ENCODE data around the gene SCYGR3. TPM values are rescaled to one million over a fixed set of nuclear protein-coding genes. Genes with fewer than 3 reads are reported as not detected.

Gene SCYGR3
- total RNA-seq, 1 donor from 2014 or later: not detected

GRCh38 chr2:227612546-227613271, 1.9 kb downstream of the SCYGR3 start:
- ATAC-seq: no peak

GRCh38 chr2:227610123-227610522, 4.5 kb downstream of the SCYGR3 start:
- no peak for ATAC-seq

GRCh38 chr2:227608561-227609338, 5.9 kb downstream of the SCYGR3 start:
- ATAC-seq: no peak

- no peak for ATAC-seq
Observed at GRCh38 chr2:227607941-227608340, 6.7 kb downstream of the SCYGR3 start.

GRCh38 chr2:227606476-227606875, 8.2 kb downstream of the SCYGR3 start:
- ATAC-seq: no peak

GRCh38 chr2:227602358-227602757, 12.3 kb downstream of the SCYGR3 start:
- no peak for ATAC-seq

- ATAC-seq: peak; percentile 11
Observed at GRCh38 chr2:227598835-227599503, 15.7 kb downstream of the SCYGR3 start, which contains the start of gene SCYGR2. Gene SCYGR2 (plus strand): TSS chr2:227598893. CDS start chr2:227598893, 0 bp downstream.

GRCh38 chr2:227597998-227598397, 16.6 kb downstream of the SCYGR3 start:
- no peak for ATAC-seq

GRCh38 chr2:227597036-227597435, 17.6 kb downstream of the SCYGR3 start:
- no peak for ATAC-seq

- ATAC-seq: no peak
Observed at GRCh38 chr2:227595797-227596196, 18.8 kb downstream of the SCYGR3 start.

GRCh38 chr2:227592694-227593387, 21.8 kb downstream of the SCYGR3 start:
- ATAC-seq: no peak

- ATAC-seq: no peak
Observed at GRCh38 chr2:227582369-227582768, 32.3 kb downstream of the SCYGR3 start.

- ATAC-seq: no peak
Observed at GRCh38 chr2:227579791-227580190, 34.8 kb downstream of the SCYGR3 start.

- no peak for ATAC-seq
Observed at GRCh38 chr2:227578642-227579041, 36.0 kb downstream of the SCYGR3 start.

GRCh38 chr2:227577555-227577954, 37.1 kb downstream of the SCYGR3 start:
- ATAC-seq: no peak

- no peak for ATAC-seq
Observed at GRCh38 chr2:227576812-227577211, 37.8 kb downstream of the SCYGR3 start.

GRCh38 chr2:227576110-227576509, 38.5 kb downstream of the SCYGR3 start:
- ATAC-seq: no peak

- no peak for ATAC-seq
Observed at GRCh38 chr2:227570615-227571014, 44.0 kb downstream of the SCYGR3 start.

GRCh38 chr2:227568852-227569169, 45.8 kb downstream of the SCYGR3 start:
- no peak for ATAC-seq

- ATAC-seq: no peak
Observed at GRCh38 chr2:227566012-227566411, 48.6 kb downstream of the SCYGR3 start.

GRCh38 chr2:227565080-227565479, 49.6 kb downstream of the SCYGR3 start:
- ATAC-seq: no peak
